Fibroblast of skin of back (primary cell): ENCODE data around the gene RBM10. TPM values are rescaled to one million over a fixed set of nuclear protein-coding genes. Genes with fewer than 3 reads are reported as not detected.
"Not testable (repeated sequence)": the region's sequence is repeated elsewhere in the genome, so short reads cannot be mapped to it uniquely, and the experiment has no call there.

Experiments
- DNase-seq: peaks from one replicate; pipeline ENCODE4 v3.0.0-alpha.2; 2013
- polyA plus RNA-seq, 2 experiments: library from polyadenylated mRNA; unstranded; fragments of 120-200 nt; gene quantifications; one replicate each; pipeline ENCODE4 v1.2.1, GENCODE V29; 2013; ENCODE audit not compliant: insufficient read length in 2 of 2

RBM10 gene, protein sequence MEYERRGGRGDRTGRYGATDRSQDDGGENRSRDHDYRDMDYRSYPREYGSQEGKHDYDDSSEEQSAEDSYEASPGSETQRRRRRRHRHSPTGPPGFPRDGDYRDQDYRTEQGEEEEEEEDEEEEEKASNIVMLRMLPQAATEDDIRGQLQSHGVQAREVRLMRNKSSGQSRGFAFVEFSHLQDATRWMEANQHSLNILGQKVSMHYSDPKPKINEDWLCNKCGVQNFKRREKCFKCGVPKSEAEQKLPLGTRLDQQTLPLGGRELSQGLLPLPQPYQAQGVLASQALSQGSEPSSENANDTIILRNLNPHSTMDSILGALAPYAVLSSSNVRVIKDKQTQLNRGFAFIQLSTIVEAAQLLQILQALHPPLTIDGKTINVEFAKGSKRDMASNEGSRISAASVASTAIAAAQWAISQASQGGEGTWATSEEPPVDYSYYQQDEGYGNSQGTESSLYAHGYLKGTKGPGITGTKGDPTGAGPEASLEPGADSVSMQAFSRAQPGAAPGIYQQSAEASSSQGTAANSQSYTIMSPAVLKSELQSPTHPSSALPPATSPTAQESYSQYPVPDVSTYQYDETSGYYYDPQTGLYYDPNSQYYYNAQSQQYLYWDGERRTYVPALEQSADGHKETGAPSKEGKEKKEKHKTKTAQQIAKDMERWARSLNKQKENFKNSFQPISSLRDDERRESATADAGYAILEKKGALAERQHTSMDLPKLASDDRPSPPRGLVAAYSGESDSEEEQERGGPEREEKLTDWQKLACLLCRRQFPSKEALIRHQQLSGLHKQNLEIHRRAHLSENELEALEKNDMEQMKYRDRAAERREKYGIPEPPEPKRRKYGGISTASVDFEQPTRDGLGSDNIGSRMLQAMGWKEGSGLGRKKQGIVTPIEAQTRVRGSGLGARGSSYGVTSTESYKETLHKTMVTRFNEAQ
- 44.0 TPM for polyA plus RNA-seq (2013, experiment 1 of 2; ENCODE audit: insufficient read length)
- 31.0 TPM for polyA plus RNA-seq (2013, experiment 2 of 2; ENCODE audit: insufficient read length)

DNA sequence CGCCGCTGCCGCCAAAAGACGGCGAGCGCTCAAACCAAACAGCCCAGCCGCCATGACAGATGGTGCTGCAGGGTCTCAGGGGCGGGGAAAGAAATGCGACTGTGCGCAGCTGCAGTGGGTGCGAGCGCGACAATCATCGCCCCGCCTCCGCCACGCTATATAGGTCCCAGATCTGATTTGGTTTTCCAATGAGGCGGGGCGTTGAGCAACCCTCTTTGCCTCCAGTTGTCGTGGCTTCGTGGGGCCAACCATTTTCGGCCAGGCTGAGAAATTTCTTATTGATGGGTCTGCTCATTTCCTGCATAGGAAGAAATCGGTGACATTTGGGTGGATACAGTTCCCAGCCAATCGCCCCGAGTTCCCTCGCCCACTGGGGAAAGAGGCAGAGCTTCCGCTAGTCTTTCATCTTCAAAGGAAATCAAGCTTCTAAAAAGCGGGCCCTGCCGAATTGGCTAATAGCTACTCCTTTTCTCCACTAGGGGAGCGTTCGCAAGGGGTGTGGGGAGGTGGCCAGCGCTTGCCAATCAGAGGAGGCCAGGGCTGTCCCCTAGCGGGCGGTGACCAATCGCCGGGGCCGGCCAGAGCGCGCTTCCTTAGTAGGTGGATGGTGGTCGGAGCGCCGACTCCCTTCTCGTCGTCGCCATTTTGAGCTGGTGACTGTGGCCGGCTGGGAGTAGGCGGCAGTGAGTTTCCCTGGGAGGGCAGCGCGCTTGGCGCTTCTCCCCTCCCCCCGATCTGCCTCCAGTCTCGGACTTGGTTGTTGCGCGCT is at the start of gene RBM10, which contains the start of gene NDUFB11:
Gene RBM10, plus strand, starts transcription at position 596 of the 769 bp plus-strand sequence. CDS start 2,261 bp downstream, outside the sequence.
Gene NDUFB11, minus strand, starts transcription at position 77 of the 769 bp plus-strand sequence. Its CDS starts 23 bp downstream, at position 54.
- peak; percentile 94 for DNase-seq

DNA sequence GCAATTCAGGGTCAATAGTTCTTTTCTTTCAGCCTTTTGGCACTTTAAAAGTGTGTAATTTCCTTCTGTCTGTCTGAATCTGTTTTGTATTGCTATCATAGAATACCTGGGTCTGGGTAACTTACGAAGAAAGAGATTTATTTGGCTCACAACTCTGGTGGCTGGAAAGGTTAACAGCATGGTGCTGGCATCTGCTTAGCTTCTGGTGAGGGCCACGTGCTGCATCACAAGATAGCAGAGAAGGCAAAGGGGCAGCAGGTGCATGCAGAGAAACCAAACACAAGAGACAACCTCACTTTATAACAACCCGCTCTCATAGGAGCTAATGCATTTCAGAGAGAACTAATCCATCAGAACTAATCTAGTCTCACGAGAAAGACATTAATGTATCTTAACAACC is 48.0 kb upstream of the RBM10 start:
- no peak for DNase-seq

GRCh38 chrX:47098338-47099094 is 46.5 kb upstream of the RBM10 start:
- DNase-seq, result no peak

GRCh38 chrX:47101206-47101605 is 43.8 kb upstream of the RBM10 start:
- no peak for DNase-seq

- DNase-seq, result not testable (repeated sequence)
Observed at GRCh38 chrX:47110936-47111615, 33.9 kb upstream of the RBM10 start.

GRCh38 chrX:47112316-47112954 is 32.6 kb upstream of the RBM10 start:
- DNase-seq, result no peak

- not testable (repeated sequence) for DNase-seq
Observed at GRCh38 chrX:47116551-47117110, 28.4 kb upstream of the RBM10 start.

GRCh38 chrX:47124466-47124865 is 20.6 kb upstream of the RBM10 start:
- not testable (repeated sequence) for DNase-seq

- peak; percentile 96 for DNase-seq
Observed at GRCh38 chrX:47129157-47129898, 15.7 kb upstream of the RBM10 start.

DNA sequence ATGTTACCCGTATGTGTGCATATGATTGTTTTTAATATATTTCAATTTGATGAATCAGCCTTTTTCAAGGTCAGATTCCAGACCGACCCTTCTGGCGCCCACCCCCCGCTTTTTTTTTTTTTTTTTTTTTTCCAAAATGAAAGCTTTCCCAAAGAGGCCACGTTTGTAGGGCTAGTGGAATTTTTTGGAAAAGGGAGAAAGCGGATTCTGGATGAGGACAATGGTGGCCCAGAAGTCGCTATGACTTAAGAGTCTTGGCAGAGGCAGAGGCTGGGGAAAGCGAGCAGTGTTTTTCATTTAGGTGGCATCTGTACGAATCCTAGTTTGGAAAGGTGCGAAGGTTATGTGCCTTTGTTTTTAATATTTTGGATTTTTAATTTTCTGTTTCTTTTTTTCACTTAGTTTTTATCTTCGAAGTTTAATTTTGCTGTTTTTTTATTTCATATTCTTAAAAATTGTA is 15.1 kb upstream of the RBM10 start:
- no peak for DNase-seq

- no peak for DNase-seq
Observed at GRCh38 chrX:47133493-47133892, 11.5 kb upstream of the RBM10 start.

DNA sequence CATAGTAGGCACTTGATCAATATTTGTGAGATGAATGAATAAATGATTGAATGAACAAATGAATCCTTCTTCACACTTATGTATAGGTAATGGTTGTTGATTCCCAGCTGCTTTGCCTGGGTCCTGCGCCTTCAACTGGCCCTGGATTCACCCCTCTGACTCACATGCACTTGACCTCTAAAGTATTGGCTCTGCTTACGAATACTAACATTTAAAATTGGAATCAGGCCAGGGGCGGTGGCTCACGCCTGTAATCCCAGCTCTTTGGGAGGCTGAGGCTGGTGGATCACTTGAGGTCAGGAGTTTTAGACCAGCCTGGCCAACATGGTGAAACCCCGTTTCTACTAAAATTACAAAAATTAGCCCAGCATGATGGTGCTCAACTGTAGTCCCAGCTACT is 9.4 kb upstream of the RBM10 start:
- DNase-seq, result not testable (repeated sequence)

GRCh38 chrX:47138171-47138570 is 6.8 kb upstream of the RBM10 start:
- DNase-seq, result no peak

GRCh38 chrX:47143894-47144625 is 961 bp upstream of the RBM10 start:
- peak; percentile 38 for DNase-seq

DNA sequence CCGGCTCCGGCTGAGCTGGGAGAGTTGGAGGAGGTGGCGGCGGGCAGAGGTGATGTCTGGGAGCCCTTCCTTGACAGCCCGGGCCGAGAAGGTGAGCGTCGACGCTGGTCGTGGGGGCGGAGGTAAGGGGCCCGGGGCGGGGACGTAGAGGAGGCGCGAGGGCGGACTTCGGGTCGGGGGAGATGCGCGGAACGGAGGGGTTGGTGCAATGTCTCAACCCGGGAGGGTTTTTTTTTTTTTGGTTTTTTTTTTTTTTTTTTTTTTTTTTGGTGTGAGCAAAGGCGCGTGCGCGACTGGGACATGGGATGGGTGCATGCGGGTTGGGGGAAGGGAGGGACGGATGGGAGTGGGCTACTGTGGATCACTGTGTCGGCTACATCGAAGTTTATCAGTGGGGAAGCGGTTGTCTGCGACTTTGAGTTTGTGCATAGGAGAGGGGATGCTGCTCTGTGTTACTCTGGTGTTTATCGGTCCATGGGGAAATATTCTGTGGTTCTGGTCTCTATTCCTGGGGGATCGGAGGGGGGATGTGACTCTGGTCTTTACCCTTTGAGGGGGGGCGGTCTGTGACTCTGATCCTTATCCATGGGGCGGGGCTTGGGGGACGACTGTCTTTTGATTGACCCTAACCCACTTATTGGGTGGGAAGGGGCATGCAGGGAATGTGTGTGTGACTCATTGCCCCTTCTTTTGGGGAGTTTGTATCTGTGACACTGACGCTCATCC is 537 bp downstream of the RBM10 start:
- no peak for DNase-seq

DNA sequence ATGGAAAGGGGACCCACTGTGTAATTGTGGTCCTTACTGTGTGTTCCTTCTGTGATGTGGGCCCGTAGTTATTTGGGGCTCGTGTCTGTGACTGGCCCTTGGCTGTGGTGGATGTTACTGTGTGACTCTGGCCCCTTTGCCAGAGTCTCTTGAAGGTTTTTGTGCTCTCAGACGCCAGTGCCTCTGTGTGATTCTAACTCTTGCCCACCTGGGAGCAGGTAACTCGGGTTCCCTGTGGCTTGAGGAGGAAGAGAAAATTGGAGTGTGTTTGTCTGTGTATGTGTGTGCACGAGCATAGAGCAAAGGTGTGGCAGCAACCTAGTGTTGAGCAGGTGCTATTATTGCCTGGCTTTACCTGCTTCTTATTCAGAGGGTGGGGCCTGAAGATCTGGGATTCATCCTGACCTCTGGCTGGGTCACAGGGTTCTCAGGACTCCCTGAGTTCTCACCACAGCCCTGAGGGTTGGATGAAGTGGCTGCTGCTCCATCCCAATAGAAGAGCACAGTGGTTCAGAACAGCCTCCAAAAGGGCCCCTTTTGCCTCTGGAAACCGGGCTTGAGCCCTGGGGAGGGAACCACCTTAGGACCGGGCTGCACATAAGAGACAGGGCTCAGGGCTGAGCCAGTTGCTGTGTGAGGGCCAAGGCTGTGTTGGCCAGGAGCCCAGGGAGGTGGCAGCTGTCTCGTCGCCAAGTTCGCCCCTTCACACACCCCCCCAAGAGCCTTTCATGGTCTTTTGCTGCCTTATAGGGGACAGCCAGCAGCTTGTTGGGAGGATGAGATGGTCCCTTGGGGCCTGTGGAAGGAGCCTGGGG is 1.3 kb downstream of the RBM10 start:
- DNase-seq, result no peak
